Epithelial cell of esophagus (primary cell): Measurements from ENCODE around the gene UST.
"Not testable (repeated sequence)": the region's sequence is repeated elsewhere in the genome, so short reads cannot be mapped to it uniquely, and the experiment has no call there.

Experiments
- DNase-seq: peaks from one replicate; pipeline ENCODE4 v3.0.0; 2010; ENCODE audit warnings: low read depth
- H3K4me3 ChIP-seq: 2 replicates; pipeline ENCODE4 v1.5.1; 2011; ENCODE audit warnings: mild to moderate bottlenecking, low read length, control low read depth
- CTCF ChIP-seq: IDR thresholded peaks from 2 replicates; pipeline ENCODE4 v1.5.1; 2011; ENCODE audit warnings: low read depth, mild to moderate bottlenecking, low read length, control low read depth, inconsistent platforms; ENCODE audit not compliant: insufficient read depth; ENCODE audit errors: missing control alignments

The UST gene

GRCh38 chr6:148846778-148847761 is 100.2 kb downstream of the UST start:
- H3K4me3 ChIP-seq = no peak overlapping the region
- peak; percentile 27 for DNase-seq
- TF ChIP-seq CTCF = no peak

- no peak for DNase-seq
- TF ChIP-seq CTCF = no peak
- H3K4me3 ChIP-seq = no peak overlapping the region
Observed at GRCh38 chr6:148848915-148849314, 102.1 kb downstream of the UST start.

GRCh38 chr6:148849449-148849848 is 102.6 kb downstream of the UST start:
- not testable (repeated sequence) for DNase-seq, H3K4me3 ChIP-seq

GRCh38 chr6:148850964-148851363 is 104.1 kb downstream of the UST start:
- no peak for TF ChIP-seq CTCF
- no peak for DNase-seq

GRCh38 chr6:148851683-148852556 is 105.1 kb downstream of the UST start:
- DNase-seq = no peak
- no peak overlapping the region for H3K4me3 ChIP-seq
- TF ChIP-seq CTCF = no peak

More at GRCh38 chr6:148850964-148851363, 104.1 kb downstream of the UST start:
- H3K4me3 ChIP-seq = no peak overlapping the region

GRCh38 chr6:148852688-148853087 is 105.9 kb downstream of the UST start:
- no peak overlapping the region for H3K4me3 ChIP-seq
- no peak for DNase-seq
- TF ChIP-seq CTCF = no peak

GRCh38 chr6:148853113-148853512 is 106.3 kb downstream of the UST start:
- H3K4me3 ChIP-seq = not testable (repeated sequence)

More at GRCh38 chr6:148853113-148853512, 106.3 kb downstream of the UST start:
- not testable (repeated sequence) for DNase-seq
